GM21737 (cell line): ENCODE results near the gene AQR.
A peak's percentile ranks its signal among the peaks of the same experiment; 100 is the strongest.
"Not testable (repeated sequence)": the region's sequence is repeated elsewhere in the genome, so short reads cannot be mapped to it uniquely, and the experiment has no call there.

Experiments
- ATAC-seq: cut with Tn5 transposase; IDR thresholded peaks from one replicate; pipeline ENCODE4 v1.9.1; 2021; ENCODE audit warnings: mild to moderate bottlenecking, moderate library complexity; ENCODE audit not compliant: unreplicated experiment

The AQR gene

GRCh38 chr15:34969340-34970097, at the start of gene AQR:
AQR (minus strand) TSS chr15:34969742; CDS start chr15:34969613, 129 bp downstream.
- ATAC-seq, result peak; percentile 98

- ATAC-seq, result no peak
These were observed 44.7 kb upstream of the AQR start for GRCh38 chr15:35014241-35014640.

- no peak for ATAC-seq
These were observed 43.8 kb upstream of the AQR start for GRCh38 chr15:35013370-35013769.

GRCh38 chr15:35007397-35007796, 37.9 kb upstream of the AQR start:
- ATAC-seq, result no peak

GRCh38 chr15:35005933-35006332, 36.4 kb upstream of the AQR start:
- no peak for ATAC-seq

- ATAC-seq, result no peak
These were observed 34.4 kb upstream of the AQR start for GRCh38 chr15:35003928-35004327.

- no peak for ATAC-seq
These were observed 31.0 kb upstream of the AQR start for GRCh38 chr15:35000511-35000910.

GRCh38 chr15:34999906-35000305, 30.4 kb upstream of the AQR start:
- no peak for ATAC-seq

- ATAC-seq, result no peak
These were observed 25.4 kb upstream of the AQR start for GRCh38 chr15:34994925-34995324.

- peak; percentile 91 for ATAC-seq
These were observed 24.3 kb upstream of the AQR start for GRCh38 chr15:34993877-34994276.

- ATAC-seq, result no peak
These were observed 23.9 kb upstream of the AQR start for GRCh38 chr15:34993412-34993811.

GRCh38 chr15:34988027-34988902, 18.7 kb upstream of the AQR start, which contains the start of gene ZNF770:
ZNF770 (minus strand) TSS chr15:34988287; CDS start chr15:34983434, 4,853 bp downstream.
- peak; percentile 85 for ATAC-seq

GRCh38 chr15:34987609-34988026, 18.1 kb upstream of the AQR start:
- no peak for ATAC-seq

- no peak for ATAC-seq
These were observed 17.4 kb upstream of the AQR start for GRCh38 chr15:34986771-34987480.

GRCh38 chr15:34986326-34986725, 16.8 kb upstream of the AQR start:
- ATAC-seq, result no peak

GRCh38 chr15:34984889-34985630, 15.5 kb upstream of the AQR start:
- ATAC-seq, result no peak

GRCh38 chr15:34976743-34977142, 7.2 kb upstream of the AQR start:
- ATAC-seq, result no peak

- ATAC-seq, result no peak
These were observed 6.5 kb upstream of the AQR start for GRCh38 chr15:34976073-34976472.

- no peak for ATAC-seq
These were observed 4.0 kb upstream of the AQR start for GRCh38 chr15:34973512-34973911.

- not testable (repeated sequence) for ATAC-seq
These were observed 629 bp upstream of the AQR start for GRCh38 chr15:34970098-34970643.
